CD8-positive, alpha-beta memory T cell (primary cell): ENCODE data around the gene CYTIP. TPM values are rescaled to one million over a fixed set of nuclear protein-coding genes. Genes with fewer than 3 reads are reported as not detected.

Experiments used
- CTCF ChIA-PET: fragments of 350-600 bp; sonication (Branson Sonifier 250); formaldehyde crosslinking; loops from one replicate; lab custom pipeline; 2021; ENCODE audit warnings: antibody characterized with exemption; lab: Charles Lee
- POLR2A ChIA-PET: fragments of 350-600 bp; sonication (Branson Sonifier 250); formaldehyde crosslinking; loops from one replicate; lab custom pipeline; 2021; ENCODE audit warnings: antibody characterized with exemption; lab: Charles Lee
- DNase-seq, 5 donors: peaks; one replicate each; pipeline versions ENCODE4 v3.0.0 to v3.0.0-alpha.2; 2020 to 2022; ENCODE audit warnings: mixed read lengths in 1 of 5
- H3K27ac ChIP-seq: one replicate; pipeline ENCODE4 v1.7.0; 2013; ENCODE audit warnings: low read depth, mild to moderate bottlenecking, low read length, moderate library complexity
- H3K27me3 ChIP-seq: 2 replicates; pipeline ENCODE4 v1.7.0; 2013; ENCODE audit warnings: low read length, mild to moderate bottlenecking; ENCODE audit not compliant: insufficient read depth, poor library complexity, severe bottlenecking
- H3K36me3 ChIP-seq: 2 replicates; pipeline ENCODE4 v1.7.0; 2013; ENCODE audit warnings: mild to moderate bottlenecking, low read length, moderate library complexity; ENCODE audit not compliant: insufficient read depth
- H3K4me1 ChIP-seq: 2 replicates; pipeline ENCODE4 v1.7.0; 2013; ENCODE audit warnings: mild to moderate bottlenecking, low read length, moderate library complexity; ENCODE audit not compliant: insufficient read depth
- H3K4me3 ChIP-seq: 2 replicates; pipeline ENCODE4 v1.7.0; 2013; ENCODE audit warnings: mild to moderate bottlenecking, low read length
- H3K9me3 ChIP-seq: 2 replicates; pipeline ENCODE4 v1.7.0; 2013; ENCODE audit warnings: mild to moderate bottlenecking, low read length
- H3K27ac Mint-ChIP-seq, 8 donors: one replicate each; pipeline ENCODE4 v1.8.0; 2020 to 2021; ENCODE audit warnings: mixed read lengths in 8 of 8, mild to moderate bottlenecking in 6 of 8, inconsistent platforms in 3 of 8, moderate library complexity in 3 of 8
- H3K27me3 Mint-ChIP-seq, 2 donors: one replicate each; pipeline ENCODE4 v1.8.0; 2020 to 2021; ENCODE audit warnings: mixed read lengths in 2 of 2, mild to moderate bottlenecking in 1 of 2, moderate library complexity in 1 of 2
- H3K36me3 Mint-ChIP-seq, 3 donors: one replicate each; pipeline ENCODE4 v1.8.0; 2020 to 2021; ENCODE audit warnings: mixed read lengths in 3 of 3, inconsistent platforms in 1 of 3, mild to moderate bottlenecking in 1 of 3
- H3K4me1 Mint-ChIP-seq, 3 donors: one replicate each; pipeline ENCODE4 v1.8.0; 2020 to 2021; ENCODE audit warnings: mixed read lengths in 3 of 3, inconsistent platforms in 1 of 3, mild to moderate bottlenecking in 1 of 3
- H3K4me3 Mint-ChIP-seq, 7 donors: one replicate each; pipeline ENCODE4 v1.8.0; 2020 to 2021; ENCODE audit warnings: mixed read lengths in 7 of 7, mild to moderate bottlenecking in 6 of 7, moderate library complexity in 4 of 7, inconsistent platforms in 2 of 7
- H3K9me3 Mint-ChIP-seq, 5 donors: one replicate each; pipeline ENCODE4 v1.8.0; 2020 to 2022; ENCODE audit warnings: mixed read lengths in 5 of 5, mild to moderate bottlenecking in 3 of 5, moderate library complexity in 2 of 5, inconsistent platforms in 1 of 5
- polyA plus RNA-seq: library from polyadenylated mRNA; unstranded; fragments of 300-500 nt; fragmentation: Illumina TruSeq; gene quantifications from one replicate; pipeline ENCODE4 v1.2.3, GENCODE V29; 2021
- total RNA-seq, 2 experiments: library from RNA; stranded (reverse); gene quantifications; one replicate each; pipeline ENCODE4 v1.2.3, GENCODE V29; 2021

CYTIP gene
- 100 to 1,000 TPM; 195 to 202 TPM for total RNA-seq
- polyA plus RNA-seq, result 144 TPM

DNA sequence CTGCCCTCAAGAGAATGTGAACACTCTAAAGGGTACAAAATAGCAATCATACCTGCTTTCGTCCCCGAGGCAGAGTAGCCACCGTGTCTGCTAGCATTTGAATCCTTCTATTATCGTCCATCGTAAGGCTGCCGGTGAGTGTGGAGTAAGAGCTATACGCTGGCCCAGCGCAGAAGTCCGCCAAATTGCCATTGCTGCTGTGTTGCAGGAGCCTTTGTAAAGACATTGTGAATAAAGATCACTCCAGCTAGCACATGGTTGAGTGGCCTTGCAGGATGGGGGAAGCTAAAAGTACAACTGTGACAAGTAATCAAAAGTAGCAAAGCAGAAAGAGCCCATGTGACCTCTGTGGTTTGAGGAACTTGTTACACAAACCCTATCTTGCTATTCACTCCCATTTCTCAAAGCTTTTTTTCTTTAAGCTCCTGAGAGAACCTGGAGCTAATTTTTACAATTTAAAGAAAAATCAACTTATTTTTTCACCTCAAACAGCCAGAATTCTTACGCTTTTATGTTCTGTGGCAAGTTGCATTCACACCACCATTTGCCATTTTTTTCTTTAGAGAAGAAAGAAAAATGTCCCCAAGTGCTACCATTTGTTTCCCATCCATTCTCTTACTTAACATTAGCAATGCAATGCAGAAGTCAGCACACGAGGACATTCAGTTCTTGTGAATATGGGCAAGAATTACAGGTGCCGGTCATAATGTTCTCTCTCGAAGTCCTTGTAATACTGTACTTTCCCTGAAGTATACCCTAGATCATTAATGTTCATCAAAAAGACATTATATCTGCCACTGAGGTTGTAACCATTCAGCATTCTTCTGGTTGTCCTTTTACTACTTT lies at the start of gene CYTIP:
Gene CYTIP (minus strand): TSS at position 295 of the 846 bp plus-strand sequence. CDS start 69 bp downstream, at position 226.
- Histone ChIP-seq H3K9me3 (no peaks in the 10 kb centered on the region), H3K4me1 (peaks cover 38% of the 10 kb centered on the region), H3K27ac (peak within 1 kb of the TSS; percentile 84), H3K27me3 (no peaks in the 10 kb centered on the region), H3K36me3 (peaks cover 17% of the 10 kb centered on the region), H3K4me3 (peak within 1 kb of the TSS; percentile 93)
- H3K4me1 Mint-ChIP-seq, result peaks cover 44 to 49% (median 47%) of the 10 kb centered on the region in 3 donors
- peaks cover 21 to 56% (median 35%) of the 10 kb centered on the region in 3 donors for H3K36me3 Mint-ChIP-seq
- no peaks in the 10 kb centered on the region for H3K9me3 Mint-ChIP-seq
- DNase-seq, result peak; percentile 19 to 80 (median 65)
- peak within 1 kb of the TSS; percentile 92 to 98 (median 94) for H3K27ac Mint-ChIP-seq
- no peaks in the 10 kb centered on the region for H3K27me3 Mint-ChIP-seq
- peak within 1 kb of the TSS; percentile 93 to 99 (median 96) for H3K4me3 Mint-ChIP-seq
- ChIA-PET POLR2A (interaction anchor here (0.7 to 2.5 kb wide), 10 partner anchors 10 to 432 kb away, joined by 3 to 25 read pairs (median 6); no protein-coding TSS in a partner anchor), CTCF (interaction anchor here (0.8 to 2.5 kb wide), 15 partner anchors 10 to 184 kb away, joined by 3 to 22 read pairs (median 4); no protein-coding TSS in a partner anchor)

DNA sequence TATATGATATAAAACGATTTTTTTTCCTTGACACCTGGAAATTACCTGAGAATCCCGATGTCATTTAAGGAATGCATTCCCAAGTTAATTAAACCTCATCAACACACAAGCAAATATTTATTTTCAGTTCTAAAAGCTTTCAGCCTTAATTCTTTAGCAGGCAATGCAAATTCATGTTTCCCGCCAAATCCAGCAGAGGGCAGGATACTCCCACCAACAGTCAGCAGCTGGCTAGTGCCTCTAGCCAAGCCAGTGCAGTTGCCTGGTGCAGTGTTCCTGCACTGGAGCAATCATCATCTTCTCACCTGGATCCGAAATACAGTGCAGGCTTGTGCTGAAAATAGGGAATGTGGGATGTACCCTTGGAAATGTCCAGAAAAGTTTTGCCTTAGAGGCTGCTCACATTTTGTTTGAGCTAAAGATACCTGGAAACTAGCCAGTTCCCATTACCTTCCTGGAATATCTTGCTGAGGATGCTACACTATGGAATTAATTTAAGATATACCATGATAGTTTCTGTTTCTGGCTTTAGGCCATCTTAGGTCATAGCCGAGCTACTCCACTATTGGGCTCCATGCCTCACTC lies 48.4 kb upstream of the CYTIP start:
- peak; percentile 31 to 79 (median 54) for DNase-seq
- H3K36me3 Mint-ChIP-seq, result no peaks in the 10 kb centered on the region
- POLR2A ChIA-PET, result interaction anchor here (1.4 kb wide), 1 partner anchor 51 kb away, joined by 4 read pairs; no protein-coding TSS in a partner anchor

DNA sequence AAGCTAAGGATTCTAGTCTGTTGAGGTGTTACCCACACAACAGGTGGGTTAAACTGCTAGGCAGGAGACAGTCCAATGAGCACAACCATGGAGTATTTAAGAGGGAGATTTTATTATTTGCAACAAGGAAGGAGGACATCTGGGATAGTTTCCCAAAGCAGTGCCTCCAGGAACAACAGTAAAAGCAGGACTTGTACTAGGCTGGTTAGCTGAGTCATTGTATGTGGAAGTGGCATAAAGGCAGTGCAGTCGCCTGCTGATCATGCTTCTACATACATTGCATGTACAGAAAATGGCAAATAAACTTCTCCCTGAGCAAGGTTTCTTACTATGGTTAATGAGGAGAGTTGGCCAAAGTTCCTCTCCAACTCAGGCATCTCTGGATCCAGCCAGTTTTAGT lies 46.1 kb upstream of the CYTIP start:
- H3K4me3 Mint-ChIP-seq, result no peak overlapping the region
- H3K9me3 Mint-ChIP-seq, result no peaks in the 10 kb centered on the region
- H3K4me1 ChIP-seq, result peaks cover 14% of the 10 kb centered on the region
- peaks cover 17 to 38% (median 24%) of the 10 kb centered on the region in 3 donors for H3K4me1 Mint-ChIP-seq
- H3K27me3 ChIP-seq, result no peaks in the 10 kb centered on the region
- DNase-seq, result no peak
- no peaks in the 10 kb centered on the region for H3K36me3 ChIP-seq
- H3K27me3 Mint-ChIP-seq, result peaks cover 0 to 6% of the 10 kb centered on the region in 2 donors
- ChIA-PET CTCF (interaction anchor here (1.2 to 6.0 kb wide), 3 partner anchors 10 to 162 kb away, joined by 4 to 60 read pairs (median 4); no protein-coding TSS in a partner anchor), POLR2A (no interaction called here)
- no peak overlapping the region for H3K27ac ChIP-seq
- H3K9me3 ChIP-seq, result no peaks in the 10 kb centered on the region
- no peak overlapping the region for H3K4me3 ChIP-seq
- H3K36me3 Mint-ChIP-seq, result peaks cover 0 to 4% (median 0%) of the 10 kb centered on the region in 3 donors
- H3K27ac Mint-ChIP-seq, result no peak overlapping the region

More for the DNA sequence above, 48.4 kb upstream of the CYTIP start:
- CTCF ChIA-PET, result interaction anchor here (0.9 to 6.0 kb wide), 22 partner anchors 11 to 405 kb away, joined by 3 to 60 read pairs (median 4); partner anchors contain the start of gene CYTIP
- no peaks in the 10 kb centered on the region for H3K9me3 ChIP-seq
- H3K27ac ChIP-seq, result no peak overlapping the region
- H3K4me3 Mint-ChIP-seq, result no peak overlapping the region
- H3K27me3 Mint-ChIP-seq, result peaks cover 0 to 6% of the 10 kb centered on the region in 2 donors
- no peak overlapping the region for H3K4me3 ChIP-seq
- H3K4me1 ChIP-seq, result peaks cover 14% of the 10 kb centered on the region
- no peaks in the 10 kb centered on the region for H3K9me3 Mint-ChIP-seq
- peak overlapping the region in 1 of 8 donors; percentile 22 for H3K27ac Mint-ChIP-seq
- no peaks in the 10 kb centered on the region for H3K27me3 ChIP-seq
- no peaks in the 10 kb centered on the region for H3K36me3 ChIP-seq
- H3K4me1 Mint-ChIP-seq, result peaks cover 17 to 29% (median 21%) of the 10 kb centered on the region in 3 donors

DNA sequence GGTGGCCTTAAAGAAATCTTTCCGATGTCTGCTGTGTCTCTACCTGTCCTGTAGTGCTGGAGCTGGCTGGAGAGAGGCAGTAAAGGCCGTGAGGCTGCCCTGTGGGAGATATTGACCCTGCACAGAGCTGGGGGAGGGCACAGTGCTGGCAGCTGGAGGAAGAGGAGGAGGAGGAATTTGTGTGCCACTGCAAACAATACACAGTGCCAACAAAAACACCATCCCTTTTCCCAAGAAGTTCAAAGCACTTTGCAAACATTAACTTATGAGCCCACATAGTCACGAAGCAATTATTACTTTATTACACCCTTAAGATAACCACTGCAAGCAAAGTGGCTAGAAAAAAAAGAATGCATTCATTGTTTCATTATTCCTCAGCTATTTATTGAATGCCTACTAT lies 45.0 kb upstream of the CYTIP start:
- ChIA-PET POLR2A (no interaction called here), CTCF (interaction anchor here (1.2 to 6.0 kb wide), 4 partner anchors 9 to 161 kb away, joined by 3 to 60 read pairs (median 5); no protein-coding TSS in a partner anchor)
- Mint-ChIP-seq H3K9me3 (no peaks in the 10 kb centered on the region), H3K36me3 (peaks cover 0 to 4% (median 0%) of the 10 kb centered on the region in 3 donors), H3K27ac (no peak overlapping the region), H3K27me3 (peaks cover 0 to 5% of the 10 kb centered on the region in 2 donors), H3K4me3 (no peak overlapping the region), H3K4me1 (peaks cover 17 to 34% (median 24%) of the 10 kb centered on the region in 3 donors)
- Histone ChIP-seq H3K27ac (no peak overlapping the region), H3K4me3 (no peak overlapping the region), H3K36me3 (no peaks in the 10 kb centered on the region), H3K9me3 (no peaks in the 10 kb centered on the region), H3K27me3 (no peaks in the 10 kb centered on the region), H3K4me1 (peaks cover 14% of the 10 kb centered on the region)
- no peak for DNase-seq

DNA sequence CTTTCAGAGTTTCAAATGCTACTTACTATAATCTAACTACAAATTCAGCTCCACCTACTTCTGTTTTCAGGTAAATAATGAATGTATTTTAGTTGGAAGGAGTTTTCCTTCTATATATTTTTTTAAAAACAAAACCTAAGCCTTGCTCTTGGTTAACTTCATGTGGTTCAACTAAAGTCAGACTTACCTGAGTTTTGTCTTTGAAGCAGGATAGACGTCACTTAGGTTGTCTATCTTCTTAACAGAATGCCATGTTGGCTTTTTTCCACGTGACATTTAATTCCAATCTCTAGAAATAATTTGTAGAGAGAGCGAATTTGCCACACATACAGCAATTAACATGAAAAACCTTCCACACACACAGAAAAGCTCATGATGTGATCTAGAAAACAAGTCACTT lies 43.9 kb upstream of the CYTIP start:
- H3K27ac ChIP-seq, result no peak overlapping the region
- Mint-ChIP-seq H3K4me1 (peaks cover 7 to 23% (median 12%) of the 10 kb centered on the region in 3 donors), H3K27ac (no peak overlapping the region), H3K4me3 (no peak overlapping the region), H3K36me3 (peaks cover 0 to 4% (median 0%) of the 10 kb centered on the region in 3 donors), H3K27me3 (peaks cover 0 to 5% of the 10 kb centered on the region in 2 donors), H3K9me3 (no peaks in the 10 kb centered on the region)
- ChIA-PET POLR2A (no interaction called here), CTCF (interaction anchor here (0.9 to 6.0 kb wide), 4 partner anchors 10 to 160 kb away, joined by 3 to 60 read pairs (median 5); no protein-coding TSS in a partner anchor)
- H3K9me3 ChIP-seq, result no peaks in the 10 kb centered on the region
- DNase-seq, result no peak
- H3K4me1 ChIP-seq, result peaks cover 13% of the 10 kb centered on the region
- H3K36me3 ChIP-seq, result no peaks in the 10 kb centered on the region
- no peaks in the 10 kb centered on the region for H3K27me3 ChIP-seq
- no peak overlapping the region for H3K4me3 ChIP-seq

DNA sequence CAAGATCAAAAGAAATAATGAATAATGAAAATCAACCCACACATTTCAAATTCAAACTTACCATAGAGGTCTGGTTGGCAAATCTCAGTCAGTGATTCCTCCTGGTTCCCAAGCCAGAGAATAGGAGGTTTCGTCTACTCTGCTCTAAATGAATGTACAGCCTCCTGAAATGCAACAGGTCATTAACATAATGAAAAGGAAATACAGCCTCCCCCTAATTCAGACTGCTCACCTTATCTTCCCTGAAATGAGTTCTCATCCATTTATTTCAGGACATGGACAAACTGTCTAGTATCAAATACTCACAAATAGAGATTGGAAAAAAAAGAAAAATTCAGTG lies 43.4 kb upstream of the CYTIP start:
- no peak overlapping the region for H3K4me3 Mint-ChIP-seq
- Histone ChIP-seq H3K27me3 (no peaks in the 10 kb centered on the region), H3K4me3 (no peak overlapping the region), H3K27ac (no peak overlapping the region), H3K9me3 (no peaks in the 10 kb centered on the region), H3K36me3 (no peaks in the 10 kb centered on the region), H3K4me1 (peaks cover 8% of the 10 kb centered on the region)
- ChIA-PET CTCF (interaction anchor here (1.7 to 6.0 kb wide), 2 partner anchors 10 to 159 kb away, joined by 5 to 60 read pairs; no protein-coding TSS in a partner anchor), POLR2A (no interaction called here)
- peaks cover 0 to 6% of the 10 kb centered on the region in 2 donors for H3K27me3 Mint-ChIP-seq
- no peak for DNase-seq
- no peaks in the 10 kb centered on the region for H3K9me3 Mint-ChIP-seq
- peaks cover 0 to 4% (median 0%) of the 10 kb centered on the region in 3 donors for H3K36me3 Mint-ChIP-seq
- peaks cover 2 to 18% (median 7%) of the 10 kb centered on the region in 3 donors for H3K4me1 Mint-ChIP-seq
- peak overlapping the region in 1 of 8 donors; percentile 0 for H3K27ac Mint-ChIP-seq

DNA sequence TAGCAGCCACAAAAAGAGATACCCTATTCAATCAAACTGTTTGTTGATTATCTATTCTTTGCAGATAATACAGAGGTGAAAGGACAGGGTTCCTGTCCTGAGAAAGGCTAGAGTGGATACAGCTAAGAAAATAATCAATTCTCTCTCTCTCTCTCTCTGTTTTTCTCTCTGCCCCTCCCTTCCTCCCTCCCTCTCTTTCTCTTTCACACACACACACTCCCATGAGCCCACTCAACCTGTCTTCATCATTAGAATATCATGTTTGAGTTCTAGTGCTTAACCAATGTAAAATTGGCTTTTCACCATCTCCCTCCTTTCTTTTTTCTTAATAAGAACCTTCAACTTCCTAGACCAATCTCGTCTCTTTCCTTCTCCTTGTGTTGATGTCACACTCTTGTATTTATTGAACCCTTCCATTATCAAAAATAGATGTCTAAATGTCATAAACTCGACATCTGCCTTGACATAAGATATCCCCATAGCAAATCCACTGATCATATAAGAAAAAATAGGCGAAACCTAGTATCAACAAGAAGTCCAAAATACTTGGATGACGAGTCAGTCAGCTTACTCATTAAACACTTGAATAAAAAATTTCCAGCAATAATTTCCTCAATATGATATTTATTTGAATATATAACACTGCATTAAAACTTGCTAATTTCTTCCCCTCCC lies 42.8 kb upstream of the CYTIP start:
- POLR2A ChIA-PET, result no interaction called here
- no peaks in the 10 kb centered on the region for H3K27me3 ChIP-seq
- H3K4me3 Mint-ChIP-seq, result no peak overlapping the region

More for the DNA sequence above, 42.8 kb upstream of the CYTIP start:
- peaks cover 4% of the 10 kb centered on the region for H3K4me1 ChIP-seq
- H3K27ac ChIP-seq, result no peak overlapping the region
- H3K27me3 Mint-ChIP-seq, result peaks cover 0 to 7% of the 10 kb centered on the region in 2 donors
- no peak overlapping the region for H3K4me3 ChIP-seq
- DNase-seq, result no peak
- no peak overlapping the region for H3K27ac Mint-ChIP-seq
- no peaks in the 10 kb centered on the region for H3K36me3 ChIP-seq
- no peaks in the 10 kb centered on the region for H3K9me3 ChIP-seq
- H3K4me1 Mint-ChIP-seq, result peaks cover 0 to 13% (median 4%) of the 10 kb centered on the region in 3 donors
- no peaks in the 10 kb centered on the region for H3K9me3 Mint-ChIP-seq
- peaks cover 0 to 4% (median 0%) of the 10 kb centered on the region in 3 donors for H3K36me3 Mint-ChIP-seq
- CTCF ChIA-PET, result interaction anchor here (1.1 kb wide), 1 partner anchor 159 kb away, joined by 5 read pairs; no protein-coding TSS in a partner anchor
